Inferior parietal cortex (tissue), 1 donor: ENCODE measurements around the gene NCAN.

Experiments used
- DNase-seq: peaks from one replicate; pipeline ENCODE4 v3.0.0-alpha.2; 2016; ENCODE audit errors: extremely low spot score

NCAN gene

DNA sequence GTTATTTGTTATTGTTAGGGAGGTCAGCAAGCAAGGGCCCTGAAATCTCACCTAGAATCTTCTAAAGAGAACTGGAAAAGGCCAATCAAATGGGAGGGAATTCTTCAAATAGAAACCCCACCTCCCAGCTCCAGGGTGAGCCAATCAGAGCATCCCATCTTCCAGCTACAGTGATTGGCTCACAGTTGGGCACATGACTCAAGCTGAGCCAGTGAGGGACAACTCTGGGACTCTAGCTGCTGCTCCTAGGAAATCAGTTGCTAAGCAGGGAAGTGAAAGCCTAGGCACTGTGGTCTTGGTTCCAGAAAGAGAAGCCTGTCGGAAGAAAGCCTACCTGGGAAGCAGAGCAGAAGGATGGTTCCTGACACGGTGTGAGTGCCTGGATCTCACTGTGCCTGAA is 48.0 kb downstream of the NCAN start:
- peak; percentile 69 for DNase-seq

DNA sequence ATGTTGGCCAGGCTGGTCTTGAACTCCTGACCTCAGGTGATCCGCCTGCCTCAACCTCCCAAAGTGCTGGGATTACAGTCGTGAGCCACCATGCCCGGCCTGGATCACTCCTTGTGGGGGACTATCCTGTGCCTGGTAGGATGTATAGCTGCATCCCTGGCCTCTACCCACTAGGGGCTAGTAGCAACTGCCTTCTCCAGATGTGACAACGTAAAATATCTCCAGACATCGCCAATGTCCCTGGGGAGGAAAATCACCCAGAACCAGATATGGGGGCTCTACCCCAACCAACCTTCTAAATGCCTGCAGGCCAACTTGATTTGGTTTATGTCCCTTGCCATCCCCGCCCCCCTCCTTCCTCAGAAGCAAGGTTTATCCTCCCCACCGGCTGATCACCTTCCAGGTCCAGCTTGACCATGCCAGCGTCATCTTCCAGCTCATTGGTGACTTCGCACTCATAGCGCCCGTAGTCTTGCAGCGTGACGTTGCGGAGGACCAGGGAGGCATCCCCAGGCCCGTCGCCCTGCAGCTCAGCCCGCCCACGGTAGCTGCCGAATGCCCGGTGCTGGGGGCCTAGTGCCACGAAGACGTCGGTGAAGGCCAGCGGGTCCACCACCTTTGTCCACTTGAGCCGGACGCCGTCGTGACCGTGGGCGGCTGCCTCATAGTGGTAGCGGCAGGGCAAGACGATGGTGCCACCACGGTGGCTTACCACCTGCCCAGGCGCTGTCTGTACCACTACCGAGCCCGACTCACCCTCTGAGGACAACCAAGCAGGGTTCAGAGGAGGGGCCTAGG is 48.9 kb downstream of the NCAN start:
- no peak for DNase-seq

- no peak for DNase-seq
Measured at GRCh38 chr19:19261350-19262189, 49.8 kb downstream of the NCAN start.

- DNase-seq = no peak
Measured at GRCh38 chr19:19262190-19263057, 50.7 kb downstream of the NCAN start.

GRCh38 chr19:19263886-19264487 is 52.2 kb downstream of the NCAN start:
- DNase-seq = no peak

- DNase-seq = no peak
Measured at GRCh38 chr19:19267305-19267704, 55.5 kb downstream of the NCAN start.

DNA sequence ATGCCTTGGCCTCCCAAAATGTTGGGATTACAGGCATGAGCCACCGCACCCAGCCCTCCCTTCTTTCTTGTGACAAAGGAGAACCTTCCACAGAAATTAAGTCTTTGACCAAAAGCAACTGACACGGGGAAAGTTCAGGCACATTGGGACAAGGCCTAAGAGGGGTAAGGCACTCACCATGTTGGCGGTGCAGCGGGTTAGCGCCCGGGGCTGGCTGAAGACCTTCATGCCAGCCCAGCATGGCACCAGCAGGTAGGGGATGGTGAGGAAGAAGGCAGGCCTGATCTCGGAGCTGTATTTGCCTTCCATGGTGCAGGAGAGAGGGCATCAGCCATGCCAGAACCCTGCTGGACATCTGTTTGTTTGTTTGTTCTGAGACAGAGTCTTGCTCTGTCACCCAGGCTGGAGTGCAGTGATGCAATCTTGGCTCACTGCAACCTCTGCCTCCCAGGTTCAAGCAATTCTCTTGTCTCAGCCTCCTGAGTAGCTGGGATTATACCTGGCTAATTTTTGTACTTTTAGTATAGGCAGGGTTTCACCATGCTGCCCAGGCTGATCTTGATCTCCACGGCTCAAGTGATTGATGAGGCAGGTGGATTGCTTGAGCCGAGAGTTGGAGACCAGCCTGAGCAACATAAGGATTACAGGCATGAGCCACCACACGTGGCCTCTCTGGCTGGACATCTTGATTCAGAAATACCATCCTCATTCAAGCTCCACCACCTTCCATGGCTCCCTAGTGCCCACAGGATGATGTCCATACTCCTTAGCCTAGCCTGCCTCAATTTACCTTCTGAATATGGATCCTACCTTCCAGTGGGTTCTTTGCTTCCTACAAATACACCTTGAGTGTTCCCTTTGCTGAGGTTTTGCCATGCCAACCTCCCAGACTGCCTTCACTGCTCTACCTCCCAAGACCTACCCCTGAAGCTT is 57.0 kb downstream of the NCAN start:
- DNase-seq = no peak

DNA sequence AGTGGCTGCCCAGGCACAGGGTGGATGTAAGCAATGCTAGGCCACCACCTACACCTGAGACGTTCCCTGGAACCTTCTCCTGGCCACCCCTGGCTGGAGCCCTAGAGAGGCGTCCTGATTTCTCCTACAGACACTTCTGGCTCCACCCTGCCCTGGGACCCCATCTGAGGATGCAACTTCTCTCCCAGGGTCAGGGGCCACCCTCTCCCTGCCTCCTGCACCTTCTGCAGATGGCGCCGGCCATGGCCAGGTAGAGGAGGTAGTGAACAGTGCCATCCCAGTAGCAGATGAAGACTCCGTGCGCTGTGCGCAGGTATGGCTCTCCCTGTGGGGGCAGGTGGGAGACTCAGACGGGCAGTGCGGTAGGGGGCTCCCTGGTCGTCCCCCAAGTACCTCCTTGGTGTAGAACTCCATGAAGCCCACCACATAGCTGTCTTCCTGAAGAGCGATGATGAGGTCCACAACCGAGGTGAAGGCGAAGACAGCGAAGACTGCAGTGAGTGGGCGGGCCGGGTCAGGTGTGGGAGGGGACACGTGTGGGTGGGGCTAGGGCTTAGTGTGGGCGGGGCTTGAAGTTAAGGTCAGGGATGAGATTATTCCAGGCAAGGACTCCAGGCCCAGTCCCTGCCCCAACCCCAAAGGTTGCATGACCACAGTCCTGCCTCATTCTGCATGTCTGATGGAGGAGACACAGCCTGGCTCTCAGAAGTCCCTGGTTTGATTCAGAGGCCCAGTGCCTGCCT is 58.4 kb downstream of the NCAN start:
- no peak for DNase-seq

- no peak for DNase-seq
Measured at GRCh38 chr19:19270749-19271571, 59.2 kb downstream of the NCAN start.

- no peak for DNase-seq
Measured at GRCh38 chr19:19271828-19272599, 60.3 kb downstream of the NCAN start.

DNA sequence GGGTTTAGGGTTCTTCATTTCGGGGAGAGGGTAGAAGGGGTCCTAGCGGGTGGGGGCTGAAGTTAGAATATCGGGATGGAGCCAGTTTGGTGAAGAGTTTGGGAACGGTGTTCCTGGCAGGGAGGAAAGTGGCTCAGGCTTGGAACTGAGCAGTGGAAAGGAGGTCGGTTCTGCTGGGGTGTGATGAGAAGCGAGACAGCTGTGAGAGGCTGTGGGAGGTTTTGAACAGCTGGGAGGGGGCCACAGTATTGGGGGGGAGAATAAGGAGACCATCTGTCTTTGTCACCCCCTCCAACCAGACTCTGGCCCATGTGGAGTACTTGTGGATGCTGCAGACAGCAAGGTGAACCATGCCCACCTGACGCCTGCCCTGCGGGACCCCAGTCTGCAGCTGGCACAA is 62.4 kb downstream of the NCAN start:
- no peak for DNase-seq

DNA sequence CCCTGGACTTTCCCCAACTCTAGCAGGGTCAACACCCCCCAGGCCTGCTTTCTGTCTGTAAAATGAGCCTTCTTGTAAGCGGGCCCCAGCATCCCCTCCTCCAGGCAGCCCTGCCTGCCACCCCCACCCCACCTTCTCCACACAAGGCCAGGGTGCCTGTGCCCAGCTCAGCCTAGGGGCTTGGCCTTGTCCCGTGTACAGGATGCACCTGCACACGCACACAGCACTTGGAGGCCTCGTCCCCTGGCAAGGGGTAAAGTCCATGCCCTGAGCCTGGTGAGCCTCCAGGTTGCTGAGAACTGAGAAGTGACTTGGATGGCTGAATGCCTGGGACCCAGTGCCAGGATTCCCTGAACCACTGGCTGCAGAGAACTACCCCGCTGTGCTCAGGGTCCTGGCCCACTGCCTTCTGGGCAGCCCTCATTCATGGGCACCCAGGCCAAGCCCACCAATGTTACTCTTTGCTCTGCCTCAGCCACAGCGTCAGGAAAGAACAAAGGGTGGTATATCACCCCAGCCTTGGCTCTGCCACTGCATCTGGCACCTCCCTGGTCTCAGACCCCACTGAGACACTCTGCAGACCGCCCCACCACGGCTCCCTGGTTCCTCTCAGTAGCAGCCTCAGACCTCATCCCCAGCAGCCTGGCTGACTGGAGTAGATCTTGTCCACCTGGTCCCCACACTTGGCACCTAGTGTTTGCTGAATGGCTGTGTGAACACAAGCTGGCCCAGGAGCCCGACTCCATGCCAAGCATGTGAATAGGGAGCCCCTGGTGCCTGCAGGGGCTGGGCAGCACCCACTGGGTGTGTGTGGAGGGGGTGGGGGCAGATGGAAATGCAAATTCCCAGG is 63.2 kb downstream of the NCAN start:
- DNase-seq = no peak

GRCh38 chr19:19276386-19276785 is 64.6 kb downstream of the NCAN start:
- DNase-seq = no peak

DNA sequence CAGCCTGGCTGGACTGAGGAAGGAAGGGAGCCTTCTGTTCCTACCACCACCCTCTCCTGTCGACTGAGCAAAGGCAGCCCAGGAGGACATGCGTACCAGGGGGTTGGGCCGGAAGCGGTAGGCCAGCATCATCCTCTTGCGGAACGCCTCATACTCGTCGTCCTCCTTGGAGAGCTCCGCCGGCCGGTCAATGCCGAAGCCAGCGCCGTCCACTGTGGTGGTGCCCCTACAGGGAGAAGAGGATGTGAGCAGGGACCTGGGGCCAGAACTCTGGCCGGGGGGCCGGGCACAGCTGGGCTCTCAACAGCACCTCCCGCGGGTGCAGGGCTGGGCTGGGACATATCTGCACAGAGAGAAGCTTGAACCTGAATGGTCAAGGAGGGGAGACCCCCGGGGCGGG is 65.1 kb downstream of the NCAN start:
- DNase-seq = no peak

DNA sequence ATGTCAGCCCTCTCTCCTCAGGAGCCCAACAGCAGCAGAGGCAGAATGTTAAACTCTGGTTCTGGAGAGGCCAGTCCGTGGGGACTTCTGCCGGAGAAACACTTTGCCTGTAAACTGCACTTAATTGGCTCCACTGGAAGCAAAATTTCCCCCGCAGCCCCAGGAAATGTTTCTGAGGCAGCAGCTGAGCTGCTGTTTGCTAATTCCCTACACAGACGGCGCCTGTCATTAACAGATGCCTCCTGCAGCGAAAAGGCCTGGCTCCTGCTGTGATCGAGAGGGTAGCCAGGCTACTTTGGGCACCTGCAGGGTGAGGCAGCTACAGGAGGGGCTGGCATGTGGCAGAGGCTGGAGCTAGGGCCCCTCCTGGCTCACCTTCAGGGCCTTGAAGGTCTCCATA is 66.6 kb downstream of the NCAN start:
- DNase-seq = no peak

DNA sequence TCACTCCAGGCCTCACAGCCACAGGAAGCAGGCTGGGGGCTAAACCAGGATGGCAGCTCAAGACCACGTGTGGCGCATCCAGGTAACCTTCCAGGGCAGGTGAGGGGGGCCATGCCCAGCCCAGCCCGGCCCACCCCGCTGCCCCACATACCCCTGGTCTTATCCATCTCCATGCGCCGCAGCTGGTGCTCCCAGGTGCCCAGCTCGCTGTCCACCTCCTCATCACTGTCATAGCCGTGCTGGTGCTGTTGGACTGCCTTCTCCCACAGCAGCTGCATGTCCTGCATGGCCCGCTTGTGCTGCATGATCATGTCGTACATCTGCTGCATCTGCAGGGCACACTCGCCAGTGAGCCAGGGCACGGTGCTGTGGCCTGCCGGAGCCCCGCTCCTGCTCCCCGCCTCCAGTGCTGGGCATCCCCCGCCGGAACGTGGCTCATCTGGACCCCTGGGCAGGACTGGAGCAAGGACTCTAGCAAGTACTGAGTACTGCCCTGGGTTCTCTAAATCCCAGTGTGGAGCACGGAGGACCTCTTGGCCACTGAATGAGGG is 67.4 kb downstream of the NCAN start:
- DNase-seq = no peak

GRCh38 chr19:19279853-19280252 is 68.1 kb downstream of the NCAN start:
- no peak for DNase-seq
